NCI-H774 (cell line): ENCODE data around the gene SNTG2.

Experiments
- DNase-seq: peaks from one replicate; lab custom pipeline; 2025; lab: John Stamatoyannopoulos, UW

Gene SNTG2

DNA sequence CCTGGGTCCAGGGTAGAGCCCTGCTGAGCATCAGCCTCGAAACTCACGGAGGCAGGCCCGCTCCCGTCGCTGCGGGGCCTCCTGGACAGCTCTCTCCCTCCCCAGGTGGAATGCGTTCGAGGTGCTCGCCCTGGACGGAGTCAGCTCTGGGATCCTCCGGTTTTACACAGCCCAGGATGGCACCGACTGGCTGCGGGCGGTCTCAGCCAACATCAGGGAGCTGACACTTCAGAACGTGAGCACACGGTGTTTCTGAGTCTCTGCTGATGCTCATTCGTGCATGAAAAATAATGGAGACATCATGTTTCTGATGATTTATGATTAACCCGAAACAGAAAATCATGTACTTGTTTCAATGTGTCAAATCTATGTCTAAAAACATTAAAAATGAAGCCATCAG is 287.1 kb downstream of the SNTG2 start:
- DNase-seq: no peak

DNA sequence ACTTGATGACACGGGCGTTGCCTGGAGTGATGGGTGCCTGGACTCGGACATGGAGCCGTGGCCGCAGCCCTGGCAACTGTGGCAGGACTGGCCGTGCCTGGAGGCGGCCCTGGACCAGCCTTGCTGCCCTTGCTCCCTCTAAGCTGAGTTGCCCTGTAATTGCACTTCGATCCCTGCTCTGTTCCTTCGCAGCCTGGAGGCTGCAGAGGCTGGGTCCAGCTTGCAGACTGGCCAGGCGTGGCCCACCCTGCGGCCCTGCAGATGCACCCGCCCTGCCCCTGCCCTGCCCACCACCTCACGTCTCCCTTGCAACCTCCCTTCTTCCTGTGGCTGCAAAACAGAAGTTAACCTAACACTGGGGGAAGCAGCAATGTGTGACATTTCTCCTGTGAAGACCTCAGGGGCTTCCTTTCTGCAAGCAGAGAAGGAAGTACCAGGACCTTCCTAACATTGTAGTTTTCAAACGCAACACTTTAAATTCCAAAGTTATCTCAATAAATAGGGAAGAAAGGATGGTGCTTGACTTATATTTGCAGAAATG is 288.0 kb downstream of the SNTG2 start:
- DNase-seq: no peak

DNA sequence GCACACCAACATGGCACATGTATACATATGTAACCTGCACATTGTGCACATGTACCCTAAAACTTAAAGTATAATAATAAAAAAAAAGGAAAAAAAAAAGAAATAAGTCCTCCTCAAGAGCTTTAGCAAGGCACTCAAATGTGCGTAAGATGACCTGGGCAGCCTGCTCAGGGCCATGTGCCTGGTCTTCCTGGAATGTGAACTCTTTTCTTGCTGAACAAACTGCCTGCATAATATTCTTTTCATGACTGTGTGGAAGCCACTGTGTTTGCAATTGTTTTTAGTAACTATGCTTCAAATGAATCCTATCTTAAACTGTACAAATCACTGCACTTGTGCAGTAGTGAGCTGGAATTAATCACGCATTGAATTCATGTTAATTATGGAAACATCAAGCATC is 294.5 kb downstream of the SNTG2 start:
- no peak for DNase-seq

DNA sequence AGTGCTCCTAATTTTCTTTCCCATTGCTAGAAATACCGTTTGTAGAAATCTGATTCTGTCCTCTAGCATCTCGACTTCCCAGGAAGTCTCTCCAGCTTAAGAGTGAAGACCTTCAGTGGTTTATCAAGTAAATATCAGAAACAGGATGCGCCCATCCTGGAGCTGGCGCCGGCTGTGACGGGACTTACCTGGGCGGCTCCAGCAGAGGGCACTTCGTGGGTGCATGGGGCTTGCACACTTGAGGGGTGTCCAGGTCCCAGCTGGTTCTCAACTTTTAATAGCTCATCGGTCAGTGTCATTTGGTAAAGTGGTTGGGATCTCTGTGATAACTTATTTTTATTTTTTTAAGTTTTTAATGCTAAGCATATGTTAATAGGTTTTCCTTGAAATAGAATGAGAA is 295.6 kb downstream of the SNTG2 start:
- DNase-seq: no peak

- no peak for DNase-seq
These were observed 296.3 kb downstream of the SNTG2 start for GRCh38 chr2:1246991-1247390.

DNA sequence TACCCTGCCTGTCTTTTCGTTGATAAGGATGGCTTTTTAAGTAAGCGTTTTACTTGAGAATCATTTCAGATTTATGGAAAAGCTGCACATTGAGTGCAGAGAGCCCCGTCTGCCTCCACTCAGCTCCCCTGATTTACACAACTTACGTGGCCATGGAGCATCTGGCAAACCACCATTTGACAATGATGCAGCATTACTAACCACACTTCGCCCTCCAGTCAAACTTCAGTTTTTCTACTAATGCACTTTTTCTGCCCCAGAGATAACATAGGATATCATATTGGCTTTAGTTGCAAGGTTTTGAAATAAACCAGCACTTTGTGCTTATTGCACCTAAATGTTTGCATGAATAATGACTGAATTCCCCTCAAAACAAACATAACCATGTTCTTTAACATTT is 297.5 kb downstream of the SNTG2 start:
- no peak for DNase-seq

- DNase-seq: no peak
These were observed 299.4 kb downstream of the SNTG2 start for GRCh38 chr2:1249897-1250687.

DNA sequence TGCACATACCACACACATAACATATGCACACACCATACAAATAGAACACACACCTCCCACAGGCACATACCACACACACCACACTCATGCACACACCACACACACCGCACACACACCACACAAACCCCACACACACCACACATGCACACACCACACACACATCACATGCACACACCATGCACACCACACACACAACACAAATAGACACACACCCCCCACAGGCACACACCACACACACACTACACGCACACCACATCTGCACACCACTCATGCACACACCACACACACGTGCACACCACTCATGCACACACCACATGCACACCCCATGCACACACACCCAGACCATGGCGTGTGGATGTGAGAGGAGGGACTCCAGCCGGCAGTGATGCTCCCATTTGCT is 300.9 kb downstream of the SNTG2 start:
- no peak for DNase-seq

DNA sequence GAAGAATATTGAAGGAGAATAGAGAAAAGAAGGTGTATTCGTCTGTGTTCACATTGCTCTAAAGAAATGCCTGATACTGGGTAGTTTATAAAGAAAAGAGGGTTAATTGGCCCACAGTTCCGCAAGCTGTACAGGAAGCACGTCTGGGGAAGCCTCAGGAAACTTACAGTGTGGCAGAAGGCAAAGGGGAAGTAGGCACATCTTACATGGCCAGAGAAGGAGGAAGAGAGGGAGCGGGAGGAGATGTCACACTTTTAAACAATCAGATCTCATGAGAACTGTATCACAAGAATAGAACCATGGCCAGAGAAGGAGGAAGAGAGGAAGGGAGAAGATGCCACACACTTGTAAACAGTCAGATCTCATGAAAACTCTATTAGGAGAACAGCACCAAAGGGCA is 303.0 kb downstream of the SNTG2 start:
- DNase-seq: no peak

DNA sequence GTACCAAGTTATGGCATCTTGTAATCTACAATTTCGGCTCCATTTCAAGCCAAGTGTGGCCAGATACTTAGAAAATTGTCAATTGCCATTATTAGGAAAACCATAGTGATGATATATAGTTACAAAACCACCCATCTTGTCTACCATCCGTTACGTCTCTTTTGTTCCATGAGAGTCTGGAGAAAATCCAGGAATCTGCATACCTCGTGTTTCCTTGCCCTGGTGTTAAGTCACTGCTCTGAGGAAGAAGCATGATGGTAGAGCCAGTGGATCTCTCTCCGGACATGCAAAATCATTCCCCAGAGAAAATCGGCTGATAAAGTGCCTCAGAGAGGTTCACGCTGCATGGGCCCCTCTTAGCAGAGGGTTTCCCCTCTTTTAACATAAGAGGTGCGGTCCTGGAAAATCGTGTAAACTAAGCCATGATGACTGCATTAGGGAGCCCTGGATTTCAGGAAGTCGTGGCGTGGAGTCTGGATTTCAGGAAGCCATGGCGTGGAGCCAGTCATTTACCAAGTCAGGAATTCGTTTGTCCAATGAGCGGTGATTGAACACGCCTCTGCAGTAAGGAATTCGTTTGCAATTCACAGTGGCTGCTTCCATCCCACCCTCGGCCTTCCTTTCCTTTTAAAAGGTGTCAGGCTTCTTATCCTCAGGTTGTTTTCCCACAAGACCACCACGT is 304.2 kb downstream of the SNTG2 start:
- DNase-seq: no peak

- no peak for DNase-seq
These were observed 306.1 kb downstream of the SNTG2 start for GRCh38 chr2:1256632-1257324.

- no peak for DNase-seq
These were observed 306.7 kb downstream of the SNTG2 start for GRCh38 chr2:1257334-1257733.

DNA sequence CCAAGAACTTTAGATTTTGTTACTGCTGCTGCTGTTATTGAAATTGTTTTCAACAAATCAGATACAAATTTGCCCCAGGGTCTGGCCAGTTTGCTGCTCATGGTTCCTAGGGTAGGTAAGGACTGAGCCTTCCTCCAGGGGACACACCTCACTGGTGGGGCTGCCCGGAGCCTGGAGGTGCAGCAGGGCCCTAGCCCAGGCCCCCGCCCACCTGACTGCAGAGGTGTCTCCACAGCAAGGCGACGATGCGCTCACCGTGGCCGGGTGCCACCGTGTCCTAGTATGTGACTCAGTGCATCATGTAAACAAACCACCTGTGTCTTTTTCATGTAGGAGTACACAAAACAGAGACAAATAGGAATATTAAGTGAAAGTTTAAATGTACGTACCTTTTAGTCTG is 309.1 kb downstream of the SNTG2 start:
- no peak for DNase-seq

DNA sequence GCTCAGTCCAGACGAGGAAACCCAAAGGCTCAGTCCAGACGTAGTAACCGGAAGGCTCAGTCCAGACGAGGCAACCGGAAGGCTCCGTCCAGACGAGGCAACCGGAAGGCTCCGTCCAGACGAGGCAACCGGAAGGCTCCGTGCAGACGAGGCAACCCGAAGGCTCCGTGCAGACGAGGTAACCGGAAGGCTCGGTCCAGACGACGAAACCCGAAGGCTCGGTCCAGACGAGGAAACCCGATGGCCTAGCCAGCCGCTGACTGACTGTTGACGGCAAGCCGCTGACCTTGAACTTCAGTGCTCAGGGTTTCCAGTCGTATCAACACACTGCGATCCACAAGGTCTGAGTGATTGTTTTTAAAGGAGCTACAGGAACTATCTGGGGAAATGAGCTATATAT is 312.0 kb downstream of the SNTG2 start:
- no peak for DNase-seq

DNA sequence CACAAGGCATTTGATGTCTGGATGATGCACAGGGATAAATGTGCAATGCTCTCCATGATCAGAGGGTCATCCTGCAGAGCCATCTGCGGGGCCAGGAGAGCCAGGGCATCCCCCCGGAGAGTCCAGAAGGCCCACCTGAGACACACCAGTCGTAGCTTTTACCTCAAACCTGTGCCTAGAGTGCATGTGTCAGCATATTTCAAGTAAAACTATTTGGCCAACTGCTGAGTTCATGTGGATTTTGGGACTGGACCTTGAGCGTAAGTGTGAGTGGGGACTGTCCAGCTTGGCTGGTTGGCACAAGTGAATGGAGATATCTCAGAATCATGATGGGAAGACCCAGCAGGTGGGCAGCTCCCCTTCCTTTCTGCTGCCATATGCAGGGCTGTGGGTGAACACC is 314.8 kb downstream of the SNTG2 start:
- no peak for DNase-seq

DNA sequence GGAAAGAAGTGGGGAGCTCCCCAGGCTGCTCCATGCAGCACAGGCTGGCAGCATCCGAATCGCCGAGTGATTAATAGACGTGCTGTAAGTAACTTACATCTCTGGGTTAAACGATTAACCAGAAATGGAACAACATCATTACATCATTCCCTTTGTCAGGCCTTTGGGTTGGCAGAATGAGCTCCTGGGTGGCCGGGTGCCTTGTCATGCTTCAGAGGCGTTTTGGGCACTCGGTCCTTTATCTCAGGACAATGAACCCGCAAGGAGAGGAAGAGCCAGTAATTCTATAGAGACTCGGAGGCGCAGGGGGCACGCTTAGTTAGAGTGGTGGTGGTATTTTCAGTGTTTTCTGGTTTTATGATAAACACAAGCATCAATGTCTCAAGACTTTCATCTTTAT is 315.7 kb downstream of the SNTG2 start:
- no peak for DNase-seq

DNA sequence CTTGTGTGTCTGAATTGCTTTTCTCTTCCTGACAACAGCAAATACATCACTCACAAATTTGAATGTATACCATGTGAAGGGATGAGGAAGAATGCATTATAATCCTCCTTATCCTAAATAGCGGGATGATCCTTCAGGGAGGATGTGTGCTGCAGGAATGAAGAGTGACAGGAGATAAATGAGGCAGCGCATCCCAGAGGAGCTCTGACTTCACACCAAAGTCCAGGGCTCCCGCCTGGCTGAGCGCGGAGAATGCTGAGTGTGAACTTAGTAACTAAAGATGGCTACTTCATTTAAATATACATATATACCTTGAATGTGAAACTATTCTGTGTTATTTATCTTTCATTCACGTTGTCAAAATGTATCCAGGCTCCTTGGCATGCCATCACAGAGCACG is 317.4 kb downstream of the SNTG2 start:
- DNase-seq: no peak

GRCh38 chr2:1269812-1270211 is 319.2 kb downstream of the SNTG2 start:
- DNase-seq: no peak

GRCh38 chr2:1272835-1273234 is 322.2 kb downstream of the SNTG2 start:
- DNase-seq: no peak

GRCh38 chr2:1277634-1278033 is 327.0 kb downstream of the SNTG2 start:
- DNase-seq: no peak

DNA sequence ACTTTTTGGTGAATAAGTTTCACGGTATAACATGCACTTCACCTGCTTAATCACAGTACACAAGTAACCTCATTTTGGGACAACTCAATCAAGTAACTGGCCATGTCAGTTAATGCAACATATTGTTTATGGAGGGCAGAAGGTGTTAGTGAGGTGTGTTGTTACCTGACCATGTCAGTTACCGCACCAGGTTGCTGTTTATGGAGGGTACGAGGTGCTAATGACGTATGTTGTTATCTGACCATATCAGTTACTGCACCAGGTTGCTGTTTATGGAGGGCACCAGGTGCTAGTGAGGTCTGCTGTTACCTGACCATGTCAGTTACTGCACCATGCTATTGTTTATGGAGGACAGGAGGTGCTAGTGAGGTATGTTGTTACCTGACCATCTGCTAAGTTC is 327.5 kb downstream of the SNTG2 start:
- no peak for DNase-seq

DNA sequence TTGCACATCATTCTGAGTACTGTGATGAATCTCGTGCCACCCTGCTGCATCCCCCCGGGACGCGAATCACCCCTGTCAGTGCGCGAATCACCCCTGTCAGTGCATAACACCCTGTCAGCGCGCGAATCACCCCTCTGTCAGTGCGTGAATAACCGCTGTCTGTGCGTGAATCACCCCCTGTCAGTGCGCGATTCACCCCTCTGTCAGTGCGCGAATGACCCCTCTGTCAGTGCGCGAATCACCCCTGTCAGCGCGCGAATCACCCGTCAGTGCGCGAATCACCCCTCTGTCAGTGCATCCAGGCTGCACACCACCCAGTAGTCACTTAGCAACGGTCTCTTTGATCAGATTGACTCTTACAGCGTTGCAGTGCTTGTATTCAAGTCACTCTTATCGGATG is 328.2 kb downstream of the SNTG2 start:
- DNase-seq: no peak

GRCh38 chr2:1282552-1282951 is 331.9 kb downstream of the SNTG2 start:
- DNase-seq: no peak
